ENCODE data around the gene KIAA1549. TPM values are rescaled to one million over a fixed set of nuclear protein-coding genes. Genes with fewer than 3 reads are reported as not detected.

KIAA1549 gene
- total RNA-seq, 1 donor from 2014 or later, result 24.4 TPM

- TF ChIP-seq CTCF (conservative IDR thresholded peaks at IDR 0.05), result peak; percentile 80
- Mint-ChIP-seq H3K9me3 (no peaks in the 10 kb centered on the region), H3K36me3 (peaks cover 25% of the 10 kb centered on the region), H3K4me1 (ENCODE audit: unreplicated experiment) (peaks cover 34% of the 10 kb centered on the region), H3K27ac (no peak overlapping the region), H3K4me3 (no peak overlapping the region), H3K27me3 (no peaks in the 10 kb centered on the region)
- DNase-seq (ENCODE audit: extremely low spot score, unreplicated experiment), result no peak
Measured at GRCh38 chr7:138886501-138886917, 94.7 kb downstream of the KIAA1549 start.

GRCh38 chr7:138885383-138886147, 95.6 kb downstream of the KIAA1549 start:
- no peak for DNase-seq (ENCODE audit: extremely low spot score, unreplicated experiment)
- Mint-ChIP-seq H3K4me3 (no peak overlapping the region), H3K9me3 (no peaks in the 10 kb centered on the region), H3K36me3 (peaks cover 27% of the 10 kb centered on the region), H3K27ac (no peak overlapping the region), H3K4me1 (ENCODE audit: unreplicated experiment) (peaks cover 25% of the 10 kb centered on the region), H3K27me3 (no peaks in the 10 kb centered on the region)
- peak; percentile 24 for TF ChIP-seq CTCF (conservative IDR thresholded peaks at IDR 0.05)

GRCh38 chr7:138882249-138882648, 98.9 kb downstream of the KIAA1549 start:
- no peaks in the 10 kb centered on the region for H3K27me3 Mint-ChIP-seq
- no peaks in the 10 kb centered on the region for H3K9me3 Mint-ChIP-seq
- peaks cover 30% of the 10 kb centered on the region for H3K36me3 Mint-ChIP-seq
- TF ChIP-seq CTCF (conservative IDR thresholded peaks at IDR 0.05), result no peak
- no peak for DNase-seq (ENCODE audit: extremely low spot score, unreplicated experiment)
- H3K4me1 Mint-ChIP-seq (ENCODE audit: unreplicated experiment), result peaks cover under 1% of the 10 kb centered on the region
- no peak overlapping the region for H3K4me3 Mint-ChIP-seq
- no peak overlapping the region for H3K27ac Mint-ChIP-seq

- H3K27ac Mint-ChIP-seq, result no peak overlapping the region
- DNase-seq (ENCODE audit: extremely low spot score, unreplicated experiment), result no peak
- H3K27me3 Mint-ChIP-seq, result no peaks in the 10 kb centered on the region
- no peak for TF ChIP-seq CTCF (conservative IDR thresholded peaks at IDR 0.05)
- no peaks in the 10 kb centered on the region for H3K9me3 Mint-ChIP-seq
- H3K36me3 Mint-ChIP-seq, result peaks cover 30% of the 10 kb centered on the region
- H3K4me1 Mint-ChIP-seq (ENCODE audit: unreplicated experiment), result no peaks in the 10 kb centered on the region
- no peak overlapping the region for H3K4me3 Mint-ChIP-seq
Measured at GRCh38 chr7:138881579-138882188, 99.5 kb downstream of the KIAA1549 start.

- no peak overlapping the region for H3K4me3 Mint-ChIP-seq
- H3K27me3 Mint-ChIP-seq, result no peaks in the 10 kb centered on the region
- H3K27ac Mint-ChIP-seq, result no peak overlapping the region
- H3K36me3 Mint-ChIP-seq, result peaks cover 35% of the 10 kb centered on the region
- no peak for TF ChIP-seq CTCF (conservative IDR thresholded peaks at IDR 0.05)
- no peaks in the 10 kb centered on the region for H3K9me3 Mint-ChIP-seq
- H3K4me1 Mint-ChIP-seq (ENCODE audit: unreplicated experiment), result no peaks in the 10 kb centered on the region
- no peak for DNase-seq (ENCODE audit: extremely low spot score, unreplicated experiment)
Measured at GRCh38 chr7:138880881-138881578, 100.2 kb downstream of the KIAA1549 start.

Data from type B pancreatic cell (in vitro differentiated cells).